Measurements from ENCODE around the gene SLC1A2.

The SLC1A2 gene

DNA sequence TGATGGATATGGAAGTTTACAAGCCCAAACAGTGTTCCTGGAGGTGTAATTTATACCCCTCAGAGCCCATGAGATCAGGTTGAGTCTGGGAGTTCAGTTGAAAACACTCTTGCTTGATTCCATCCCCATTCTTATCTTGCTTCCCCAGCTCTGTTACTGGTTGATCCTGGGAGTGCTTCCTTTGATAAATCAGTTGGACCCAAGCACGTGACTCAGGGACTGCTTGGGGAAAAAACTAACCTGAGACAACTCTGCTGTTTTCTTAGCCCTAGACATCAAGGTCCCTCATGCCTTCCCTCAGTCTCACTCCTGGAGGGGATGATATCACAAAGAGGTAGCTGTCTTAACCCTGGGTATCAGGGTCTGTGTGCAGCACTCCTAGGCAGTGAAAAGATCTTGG lies 35.0 kb upstream of the SLC1A2 start:
- TF ChIP-seq, protein P1, sequence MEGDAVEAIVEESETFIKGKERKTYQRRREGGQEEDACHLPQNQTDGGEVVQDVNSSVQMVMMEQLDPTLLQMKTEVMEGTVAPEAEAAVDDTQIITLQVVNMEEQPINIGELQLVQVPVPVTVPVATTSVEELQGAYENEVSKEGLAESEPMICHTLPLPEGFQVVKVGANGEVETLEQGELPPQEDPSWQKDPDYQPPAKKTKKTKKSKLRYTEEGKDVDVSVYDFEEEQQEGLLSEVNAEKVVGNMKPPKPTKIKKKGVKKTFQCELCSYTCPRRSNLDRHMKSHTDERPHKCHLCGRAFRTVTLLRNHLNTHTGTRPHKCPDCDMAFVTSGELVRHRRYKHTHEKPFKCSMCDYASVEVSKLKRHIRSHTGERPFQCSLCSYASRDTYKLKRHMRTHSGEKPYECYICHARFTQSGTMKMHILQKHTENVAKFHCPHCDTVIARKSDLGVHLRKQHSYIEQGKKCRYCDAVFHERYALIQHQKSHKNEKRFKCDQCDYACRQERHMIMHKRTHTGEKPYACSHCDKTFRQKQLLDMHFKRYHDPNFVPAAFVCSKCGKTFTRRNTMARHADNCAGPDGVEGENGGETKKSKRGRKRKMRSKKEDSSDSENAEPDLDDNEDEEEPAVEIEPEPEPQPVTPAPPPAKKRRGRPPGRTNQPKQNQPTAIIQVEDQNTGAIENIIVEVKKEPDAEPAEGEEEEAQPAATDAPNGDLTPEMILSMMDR (IDR thresholded peaks at IDR 0.05; ENCODE audit: borderline replicate concordance, insufficient read depth, low read depth, low read length) = no peak
- H3K4me3 ChIP-seq (ENCODE audit: low read depth, low read length) = no peak overlapping the region

DNA sequence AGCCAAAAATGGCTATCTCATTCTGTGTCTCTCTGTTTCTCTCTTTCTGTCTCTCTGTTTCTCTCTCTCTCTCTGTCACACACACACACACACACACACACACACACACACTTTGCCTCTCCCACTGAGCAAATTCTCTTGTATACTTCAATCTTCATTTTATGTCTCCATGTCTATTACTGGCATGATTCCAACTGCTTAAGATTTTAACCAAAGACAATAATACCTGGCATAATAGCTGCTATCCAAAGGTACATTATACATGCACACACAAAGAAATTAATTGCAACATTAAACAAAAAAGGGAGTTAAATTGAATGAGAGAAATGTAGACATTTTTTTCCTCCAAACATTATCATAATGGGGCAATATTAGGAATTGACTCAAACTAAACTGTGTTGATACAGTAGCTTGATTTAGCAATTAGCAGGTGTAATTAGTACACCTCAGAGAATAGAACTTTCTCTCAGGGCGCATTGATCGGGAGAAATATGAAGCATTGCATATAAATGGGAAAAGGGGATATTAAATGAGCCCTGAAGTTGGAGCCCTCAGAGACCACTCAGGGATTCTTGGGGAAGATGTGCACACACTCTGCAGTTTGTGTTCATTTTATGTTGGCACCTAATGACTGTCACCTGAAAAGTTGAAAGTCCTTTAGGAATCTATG lies 17.4 kb upstream of the SLC1A2 start:
- TF ChIP-seq, protein P1 (IDR thresholded peaks at IDR 0.05; ENCODE audit: borderline replicate concordance, insufficient read depth, low read depth, low read length) = no peak
- no peak overlapping the region for H3K4me3 ChIP-seq (ENCODE audit: low read depth, low read length)

DNA sequence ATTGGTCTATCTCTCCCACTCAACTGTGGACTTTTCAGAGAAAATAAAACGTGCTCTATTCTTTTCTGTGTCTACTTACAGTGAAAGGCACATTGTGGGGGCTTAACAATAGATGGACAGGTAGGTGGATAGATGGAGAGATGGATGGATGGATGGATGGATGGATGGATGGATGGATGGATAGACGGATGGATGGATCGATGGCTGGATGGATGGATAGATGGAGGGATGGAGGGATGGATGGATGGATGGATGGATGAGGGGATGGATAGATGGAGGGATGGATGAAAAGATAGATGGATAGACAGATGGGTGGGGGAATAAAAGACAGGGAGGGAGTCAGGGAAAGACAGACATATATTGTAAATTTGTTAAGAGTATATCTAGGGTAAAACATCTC lies 14.2 kb upstream of the SLC1A2 start:
- H3K4me3 ChIP-seq (ENCODE audit: low read depth, low read length) = no peak overlapping the region
- TF ChIP-seq, protein P1 (IDR thresholded peaks at IDR 0.05; ENCODE audit: borderline replicate concordance, insufficient read depth, low read depth, low read length) = no peak

DNA sequence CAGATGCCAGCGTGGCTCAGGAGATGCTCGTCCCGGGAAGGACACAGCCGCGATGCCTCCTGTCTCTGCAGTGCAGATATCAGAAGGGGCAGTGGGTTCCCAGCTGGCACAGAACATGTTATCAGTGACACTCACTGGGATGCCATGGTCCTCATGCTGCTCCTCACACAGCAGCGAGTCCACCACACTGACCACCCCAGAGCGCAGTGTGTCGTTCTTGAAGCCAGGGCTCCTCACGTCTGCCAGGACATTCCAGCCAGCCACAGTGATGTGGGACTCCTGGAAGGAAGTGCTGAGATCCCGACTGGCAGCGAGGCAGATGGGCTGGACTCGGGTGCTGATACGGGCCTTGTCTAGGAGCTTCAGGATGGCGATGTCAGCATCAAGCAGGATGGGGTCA lies 13.1 kb upstream of the SLC1A2 start:
- TF ChIP-seq, protein P1 (IDR thresholded peaks at IDR 0.05; ENCODE audit: borderline replicate concordance, insufficient read depth, low read depth, low read length) = no peak
- H3K4me3 ChIP-seq (ENCODE audit: low read depth, low read length) = no peak overlapping the region

DNA sequence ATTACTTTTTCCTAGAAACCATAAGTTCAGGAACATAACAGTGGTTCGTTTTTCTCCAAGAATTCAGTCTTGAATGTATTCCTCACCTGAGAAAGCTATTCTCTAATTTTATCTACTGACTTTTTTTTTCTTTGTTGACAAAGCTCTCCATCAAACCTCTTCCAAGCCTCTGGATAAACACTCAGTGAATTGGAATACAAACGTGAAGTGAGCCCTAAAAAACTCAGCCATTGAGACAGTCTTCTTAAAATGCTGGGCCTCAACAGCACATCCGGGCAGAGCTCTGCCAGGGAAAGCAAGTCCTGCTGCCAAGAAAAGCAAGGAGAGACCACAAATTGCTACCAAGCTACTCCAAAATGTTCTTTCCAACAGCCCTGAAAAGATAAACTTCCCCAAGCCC lies 7.7 kb upstream of the SLC1A2 start:
- no peak overlapping the region for H3K4me3 ChIP-seq (ENCODE audit: low read depth, low read length)
- TF ChIP-seq, protein P1 (IDR thresholded peaks at IDR 0.05; ENCODE audit: borderline replicate concordance, insufficient read depth, low read depth, low read length) = no peak

DNA sequence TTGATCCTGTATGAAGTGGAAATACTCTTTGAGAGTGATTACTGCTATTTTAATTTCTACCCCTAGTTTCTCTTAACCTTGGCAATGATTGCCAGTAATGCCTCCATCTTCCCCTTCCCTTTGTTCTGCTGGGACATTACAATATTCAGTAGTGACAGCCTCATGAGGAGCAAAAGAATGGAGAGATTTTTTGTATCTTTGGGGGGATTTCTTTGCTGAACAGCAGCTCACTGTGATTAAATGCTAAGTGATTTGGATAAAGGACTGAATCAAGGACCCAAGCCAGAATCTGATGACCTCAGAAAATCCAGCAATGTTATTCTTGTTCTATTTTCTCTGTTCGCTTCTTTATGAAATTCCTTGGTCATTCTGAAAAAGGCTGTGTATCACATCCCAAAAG lies 7.0 kb upstream of the SLC1A2 start:
- TF ChIP-seq, protein P1 (IDR thresholded peaks at IDR 0.05; ENCODE audit: borderline replicate concordance, insufficient read depth, low read depth, low read length) = no peak

DNA sequence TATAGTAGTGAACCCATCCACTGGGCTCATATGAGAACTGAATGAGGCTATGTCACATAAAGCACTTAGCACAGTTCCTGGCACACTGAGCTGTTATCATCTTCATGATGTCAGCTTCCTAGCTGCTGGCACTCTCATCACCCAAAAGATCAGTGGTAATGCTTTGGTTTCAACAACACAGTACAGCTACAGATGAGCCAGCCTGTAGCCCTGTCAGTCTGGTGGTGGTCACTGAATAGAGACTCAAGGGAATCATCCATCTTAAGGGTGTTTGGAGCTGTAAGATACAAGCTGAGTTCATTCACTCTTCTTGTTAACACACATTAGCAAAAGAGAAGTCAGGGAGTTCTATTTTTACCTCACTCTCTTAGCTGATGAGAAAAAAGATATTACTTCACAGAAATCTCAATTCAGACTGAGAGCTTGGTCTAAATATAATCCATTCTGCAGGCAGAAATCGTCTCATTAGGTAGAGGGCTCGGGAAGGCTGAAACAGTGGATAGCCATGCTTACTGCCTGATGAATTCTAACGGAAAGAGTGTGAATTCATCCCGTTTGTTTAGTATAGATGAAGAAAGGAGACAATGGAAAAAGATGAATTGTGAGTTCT lies 6.3 kb upstream of the SLC1A2 start:
- H3K4me3 ChIP-seq (ENCODE audit: low read depth, low read length) = no peak overlapping the region
- TF ChIP-seq, protein P1 (IDR thresholded peaks at IDR 0.05; ENCODE audit: borderline replicate concordance, insufficient read depth, low read depth, low read length) = no peak

More for the DNA sequence above, 7.0 kb upstream of the SLC1A2 start:
- H3K4me3 ChIP-seq (ENCODE audit: low read depth, low read length) = no peak overlapping the region

Measured in GM12875 (cell line).